NCI-H2081 (cell line): ENCODE data around the gene NFIB.

Experiments used
- DNase-seq, 2 experiments: peaks; one replicate each; lab custom pipeline; 2025; lab: John Stamatoyannopoulos, UW

The NFIB gene

DNA sequence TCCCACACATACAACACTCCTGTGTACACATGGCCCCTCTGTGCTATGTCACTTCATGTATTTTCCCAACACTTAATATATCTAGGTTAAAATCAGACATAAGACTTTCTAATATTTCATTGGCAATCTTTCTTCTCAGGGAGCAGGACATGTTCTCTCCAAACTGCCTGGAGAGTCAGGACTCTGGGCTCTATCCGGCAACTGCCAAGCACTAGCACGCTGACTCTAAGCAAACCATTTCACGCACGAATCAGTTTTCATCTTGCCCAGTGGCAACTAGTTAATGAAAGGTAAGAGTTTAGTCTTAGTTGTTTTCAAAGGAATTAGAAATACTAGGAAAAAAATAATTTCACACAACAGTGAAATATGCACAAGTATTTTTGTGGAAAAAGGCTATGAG is 124.8 kb downstream of the NFIB start:
- no peak for DNase-seq

DNA sequence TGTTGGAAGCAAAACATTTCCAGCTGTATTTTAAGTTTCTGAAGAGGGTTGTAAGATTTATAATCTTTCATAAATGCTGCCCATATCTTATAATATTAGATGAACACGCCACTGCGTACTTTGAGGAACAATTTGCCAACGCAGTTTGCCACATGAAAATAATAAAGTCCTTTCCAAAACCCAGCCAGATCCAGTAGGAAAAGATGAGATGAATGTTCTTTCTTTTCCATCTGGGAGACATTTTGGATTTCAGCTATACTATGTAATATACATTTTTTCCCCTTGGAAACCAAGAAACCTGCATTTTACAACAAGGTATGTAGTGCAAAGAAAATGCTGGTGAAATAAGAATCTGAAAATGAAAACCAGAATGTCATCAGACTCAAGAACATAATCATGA is 125.4 kb downstream of the NFIB start:
- DNase-seq = no peak

DNA sequence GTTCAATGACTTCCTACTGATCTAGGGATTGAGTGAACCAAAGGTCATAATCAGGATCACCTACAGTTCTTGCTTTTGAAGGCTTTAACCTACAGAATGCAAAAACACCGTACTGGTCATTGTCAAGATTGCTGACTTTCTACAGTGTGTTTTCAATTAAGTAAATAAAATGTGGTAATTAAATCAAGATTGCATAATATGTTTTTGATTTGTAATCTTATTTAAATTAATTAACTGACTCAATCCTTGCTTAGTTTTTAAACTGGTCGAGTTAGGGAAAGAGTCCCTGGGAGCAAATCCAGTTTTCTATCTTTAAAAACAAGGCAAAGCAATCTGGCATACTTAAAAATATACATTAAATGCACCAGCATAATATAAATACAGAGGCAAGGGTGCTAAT is 125.9 kb downstream of the NFIB start:
- DNase-seq = no peak

GRCh38 chr9:14186096-14186495 is 127.8 kb downstream of the NFIB start:
- no peak for DNase-seq

DNA sequence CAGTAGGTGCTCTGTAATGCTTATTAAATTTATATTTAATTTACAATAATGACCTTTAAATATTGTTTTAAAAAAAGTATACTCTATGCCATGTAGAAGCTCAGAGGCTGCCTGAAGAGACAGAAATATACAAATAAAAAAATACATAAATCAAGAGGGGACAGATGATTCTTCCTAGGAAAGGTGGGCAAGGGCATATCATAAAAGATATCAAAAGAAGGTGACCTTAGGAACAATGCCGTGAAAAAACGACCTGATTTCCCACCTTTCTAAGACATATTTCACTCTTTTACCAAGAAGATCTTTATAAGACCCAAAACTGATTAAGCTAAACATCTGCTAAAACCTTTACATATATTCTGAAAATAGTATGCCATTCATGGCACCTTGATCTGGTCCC is 128.9 kb downstream of the NFIB start:
- no peak for DNase-seq

- no peak for DNase-seq
These were observed 130.9 kb downstream of the NFIB start for GRCh38 chr9:14183001-14183400.

DNA sequence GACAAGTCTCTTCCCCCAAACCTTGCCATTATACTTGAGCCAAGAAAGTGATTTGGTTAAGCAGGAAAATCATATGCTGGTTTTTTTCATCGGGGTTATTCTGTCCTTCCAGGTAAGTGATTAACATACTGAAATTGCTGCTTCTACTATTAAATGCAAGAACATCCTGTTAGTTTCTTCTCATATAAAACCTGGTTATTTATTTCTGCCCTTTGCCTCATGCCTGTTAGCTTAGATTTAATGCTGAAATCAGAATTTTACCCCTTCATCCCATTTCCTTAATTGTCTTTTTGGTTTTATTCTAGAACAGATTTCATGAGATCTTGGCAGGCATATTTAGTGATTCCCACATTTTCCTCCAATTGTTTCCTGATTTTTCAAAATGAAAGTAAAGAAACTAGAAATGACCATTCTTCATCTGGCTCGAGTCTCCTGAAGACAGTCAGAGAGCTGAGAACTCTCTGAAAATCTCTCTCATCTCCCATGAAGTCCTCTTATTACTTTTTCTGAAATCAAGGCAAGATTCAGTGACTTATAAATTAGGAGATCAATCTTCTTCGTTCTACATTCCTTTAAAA is 132.9 kb downstream of the NFIB start:
- no peak for DNase-seq

DNA sequence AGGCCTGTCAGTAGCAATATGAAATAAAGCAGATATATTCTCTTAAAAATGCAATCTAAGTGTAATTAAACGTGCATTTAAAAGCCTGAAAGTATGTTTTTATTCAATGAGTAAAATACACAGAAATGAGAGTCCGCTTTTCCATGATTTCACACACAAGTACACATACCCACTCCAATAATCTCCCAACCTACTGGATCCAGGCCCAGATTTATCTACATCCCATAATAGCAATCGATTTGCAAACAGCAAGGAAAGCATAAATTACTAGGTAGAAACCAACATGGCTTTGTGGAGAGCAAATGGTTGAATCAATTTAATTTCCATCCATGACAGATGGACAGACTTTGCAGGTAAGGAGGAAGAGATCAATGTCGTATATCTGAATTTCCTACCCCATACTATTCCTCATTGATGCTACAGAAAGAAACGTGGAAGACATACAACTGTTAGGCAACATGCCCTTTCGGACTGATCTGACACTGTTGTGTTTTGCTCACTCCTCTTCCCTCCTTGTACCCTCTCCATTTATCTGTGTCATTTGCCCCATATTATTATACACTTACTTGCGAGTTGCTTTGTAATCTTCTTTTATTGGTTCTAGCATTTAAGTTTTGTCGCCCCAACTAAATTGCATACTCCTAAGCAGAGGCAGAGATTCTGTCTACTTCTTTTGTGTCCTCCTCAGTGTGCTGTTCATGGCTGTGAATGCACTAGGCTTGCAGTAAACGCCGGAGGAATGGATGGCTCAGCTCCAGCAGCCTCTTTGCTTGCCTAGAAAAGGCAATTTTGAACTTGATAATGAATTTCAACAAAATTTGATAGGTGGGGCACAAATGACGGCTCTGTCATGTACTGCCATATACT is 133.6 kb downstream of the NFIB start:
- peak; percentile 67 to 90 for DNase-seq

- DNase-seq = peak; percentile 86 to 96
These were observed 134.5 kb downstream of the NFIB start for GRCh38 chr9:14179449-14179848.

DNA sequence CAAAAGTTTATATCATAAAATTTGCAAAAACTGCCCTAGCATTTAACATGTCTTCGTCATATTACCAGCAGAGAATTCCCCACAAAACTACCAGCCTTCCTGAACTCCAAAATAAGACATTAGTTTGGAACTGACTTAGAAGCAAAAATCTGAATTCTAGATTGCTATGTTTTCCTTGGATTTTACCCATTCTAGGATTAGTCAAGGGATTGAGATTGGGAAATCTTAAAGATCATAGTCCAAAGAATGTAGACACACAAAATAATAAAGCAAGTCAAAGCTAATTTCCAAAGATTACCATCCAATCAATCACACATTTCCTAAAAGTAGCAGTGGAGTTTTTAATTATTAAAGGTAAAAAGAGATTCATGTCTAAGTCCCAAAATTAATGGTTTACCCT is 138.2 kb downstream of the NFIB start:
- DNase-seq = no peak

DNA sequence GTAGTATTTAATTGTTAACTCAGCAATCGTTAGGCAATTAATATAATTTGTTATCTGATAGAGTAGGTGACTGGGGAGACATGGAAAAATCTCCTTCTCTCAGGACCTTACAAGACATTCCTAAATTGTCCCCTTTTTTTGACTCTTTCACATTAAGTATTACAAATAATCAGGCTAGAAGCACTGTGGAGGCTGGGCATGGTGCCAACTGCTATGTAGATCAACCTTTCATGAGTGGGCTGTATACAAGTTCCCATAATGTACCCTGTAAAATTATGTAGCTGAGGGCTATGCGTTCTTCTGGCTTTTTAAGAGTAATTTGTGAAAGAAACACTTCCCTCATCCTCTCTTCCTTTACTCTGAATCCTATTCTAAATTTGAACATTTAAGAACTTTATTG is 140.2 kb downstream of the NFIB start:
- DNase-seq = peak; percentile 13 to 61

DNA sequence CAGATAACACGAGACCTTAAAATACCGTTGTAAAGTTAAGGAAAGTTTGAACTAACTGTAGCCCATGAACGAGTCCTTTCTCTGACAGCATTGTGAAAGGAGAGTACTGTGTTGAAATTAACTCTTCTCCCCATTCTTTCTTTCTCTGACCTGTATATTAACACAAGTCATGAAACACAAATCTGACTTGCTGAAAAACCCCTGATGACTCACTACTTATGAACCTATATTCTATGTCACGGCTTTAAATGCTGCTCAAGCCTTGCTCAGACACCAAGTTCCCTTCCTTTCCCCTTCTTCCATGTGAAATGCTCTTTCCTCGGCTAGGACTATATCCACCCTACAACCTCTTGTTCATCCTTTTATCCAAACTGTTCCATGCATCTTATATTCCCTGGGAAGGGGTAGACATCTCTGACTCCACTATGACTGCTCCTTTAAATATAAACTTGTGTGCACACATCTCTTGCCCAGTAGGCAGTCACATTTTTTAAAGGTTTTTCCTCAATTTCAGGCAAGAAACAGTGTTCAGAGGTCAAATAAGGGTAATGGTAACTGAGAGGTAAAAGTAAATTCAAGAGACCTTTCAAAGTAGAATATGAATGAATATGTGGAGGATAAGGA is 142.9 kb downstream of the NFIB start:
- DNase-seq = no peak

- no peak for DNase-seq
These were observed 143.5 kb downstream of the NFIB start for GRCh38 chr9:14170392-14170931.

DNA sequence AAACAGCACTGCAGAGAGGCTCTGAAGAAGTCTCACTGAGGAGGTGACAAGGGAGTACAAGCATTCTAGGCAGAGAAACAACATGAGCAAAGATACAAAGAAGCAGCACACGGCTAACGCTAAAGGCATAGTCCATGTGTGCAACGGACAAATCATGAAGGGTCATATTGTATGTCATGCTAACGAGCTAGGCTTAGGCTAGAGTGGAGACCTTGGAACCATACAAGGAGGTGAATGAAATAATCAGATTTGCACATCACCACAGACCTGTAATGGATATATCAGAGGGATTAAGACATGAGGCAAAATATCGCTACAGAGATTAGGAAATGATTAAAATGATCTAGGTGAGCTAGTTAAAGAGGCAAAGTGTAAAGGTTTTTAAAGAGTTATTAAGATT is 145.6 kb downstream of the NFIB start:
- no peak for DNase-seq

- DNase-seq = peak; percentile 25 to 60
These were observed 148.4 kb downstream of the NFIB start for GRCh38 chr9:14165376-14166035.

GRCh38 chr9:14164908-14165307 is 149.0 kb downstream of the NFIB start:
- no peak for DNase-seq

DNA sequence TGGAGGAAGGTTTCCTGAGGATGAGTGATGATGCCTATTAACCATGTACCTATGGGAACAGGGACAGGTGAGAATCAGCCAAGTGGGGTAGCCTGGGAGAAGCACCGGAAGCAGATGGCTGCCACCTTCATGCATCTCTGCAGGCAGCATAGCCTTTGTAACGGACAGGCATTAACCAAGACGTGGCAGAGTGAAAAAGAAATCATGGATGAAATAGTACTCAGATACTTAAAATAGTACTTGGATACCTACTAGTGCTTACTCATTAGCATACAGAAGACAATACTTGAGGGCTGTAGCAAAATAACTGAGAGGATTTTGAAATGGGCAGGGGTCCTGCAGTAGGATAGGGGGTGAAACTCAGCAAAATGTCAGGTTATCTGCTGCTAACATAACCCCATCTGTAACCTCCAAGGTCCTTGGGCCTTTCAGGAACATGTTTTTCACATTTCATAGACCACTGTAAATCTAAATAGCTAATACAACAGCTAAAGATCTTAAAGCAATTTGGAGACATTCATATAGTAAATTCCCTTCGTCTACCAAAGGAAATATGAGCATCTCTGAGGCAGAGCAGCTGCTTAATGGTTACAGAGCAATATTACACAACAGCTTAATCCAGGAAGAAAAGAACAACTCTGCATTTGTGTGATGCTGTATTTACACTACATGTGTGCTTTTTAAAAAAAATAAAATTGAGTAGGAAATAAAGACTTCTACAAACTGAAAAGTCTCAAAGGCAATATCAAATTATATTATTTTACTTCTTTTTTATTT is 154.3 kb downstream of the NFIB start:
- DNase-seq = peak; percentile 34 to 70

- DNase-seq = no peak
These were observed 155.0 kb downstream of the NFIB start for GRCh38 chr9:14158916-14159315.

DNA sequence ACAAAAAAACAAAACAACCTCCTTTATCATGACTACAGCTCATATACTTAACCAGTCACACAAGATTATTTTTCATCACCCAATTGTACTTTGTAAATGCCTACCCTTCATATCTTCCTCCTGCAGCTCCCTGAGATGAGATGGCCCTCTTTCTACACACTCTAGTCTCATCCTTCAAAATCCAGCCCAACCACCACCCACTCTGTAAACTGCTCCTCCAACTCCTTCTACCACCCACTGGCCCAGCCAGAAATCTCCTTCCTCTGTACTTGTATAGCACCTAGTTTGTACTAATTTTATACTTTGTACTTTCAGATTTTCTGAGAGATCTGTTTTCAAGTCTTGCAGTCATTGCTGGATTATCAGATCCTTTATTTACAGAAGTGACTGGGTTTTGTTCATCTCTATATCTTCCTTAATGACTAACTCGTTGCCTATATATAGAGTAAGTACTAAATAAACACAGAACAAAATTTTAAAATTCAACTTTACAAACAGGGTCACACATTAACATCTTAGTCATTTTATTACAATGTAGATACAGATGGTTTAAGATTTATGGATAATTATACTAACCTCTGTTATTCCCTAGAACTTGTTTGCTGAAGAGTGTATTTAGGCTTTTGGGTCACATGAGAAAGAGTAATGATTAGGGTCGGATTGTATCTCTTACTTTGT is 155.7 kb downstream of the NFIB start:
- no peak for DNase-seq

DNA sequence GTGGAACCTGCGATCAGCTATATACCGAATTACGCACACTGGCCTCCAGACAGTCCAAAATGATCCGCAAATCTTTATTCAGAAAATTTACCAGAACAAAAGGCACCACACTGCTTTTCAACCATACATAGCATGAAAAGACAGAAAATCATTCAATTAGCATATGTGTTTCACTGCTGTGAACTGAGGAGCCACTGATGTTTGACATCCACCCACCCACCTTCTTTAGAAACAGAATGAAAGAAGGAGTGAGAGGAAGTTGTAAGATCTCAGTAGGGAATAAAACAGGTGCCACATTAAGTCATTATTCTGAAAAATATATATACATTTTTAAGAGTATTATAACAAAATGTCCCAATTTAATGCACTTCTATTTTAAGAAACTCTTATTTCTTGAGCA is 156.8 kb downstream of the NFIB start:
- no peak for DNase-seq

GRCh38 chr9:14156046-14156445 is 157.9 kb downstream of the NFIB start:
- peak in 1 of 2 experiments; percentile 33 for DNase-seq
